Right cardiac atrium (tissue), 5 donors: ENCODE measurements around the gene DNAJB1. TPM values are rescaled to one million over a fixed set of nuclear protein-coding genes. Genes with fewer than 3 reads are reported as not detected.
"Not testable (repeated sequence)": the region's sequence is repeated elsewhere in the genome, so short reads cannot be mapped to it uniquely, and the experiment has no call there.

Source experiments
- ATAC-seq, 2 donors: fragments of 200-7000 bp; cut with Tn5 transposase; one replicate each; pipeline versions ENCODE4 v1.8.0 to v1.9.1; 2020; ENCODE audit warnings: moderate library complexity in 2 of 2, mild to moderate bottlenecking in 1 of 2
- DNase-seq, 3 donors: peaks; one replicate each; pipeline ENCODE4 v3.0.0-alpha.2; 2020
- H3K27ac ChIP-seq: one replicate; pipeline ENCODE4 v1.5.1; 2013; ENCODE audit warnings: mild to moderate bottlenecking, low read length, control low read depth, moderate library complexity
- H3K27me3 ChIP-seq: one replicate; pipeline ENCODE4 v1.6.1; 2013; ENCODE audit not compliant: control insufficient read depth, insufficient read depth
- H3K4me1 ChIP-seq: one replicate; pipeline ENCODE4 v1.6.1; 2013; ENCODE audit warnings: low read length; ENCODE audit not compliant: control insufficient read depth, insufficient read depth
- H3K4me3 ChIP-seq: one replicate; pipeline ENCODE4 v1.5.1; 2013; ENCODE audit warnings: low read length, control low read depth
- H3K9me3 ChIP-seq: one replicate; pipeline ENCODE4 v1.6.1; 2013; ENCODE audit warnings: low read length; ENCODE audit not compliant: control insufficient read depth
- WGBS: extraction: QIAGEN DNeasy Blood & Tissue Kit; methylation state at CpG from one replicate; pipeline ENCODE4 v1.1.7; 2013; 5-methylcytosine and 5-hydroxymethylcytosine counted together
- intact Hi-C, 4 donors: fragments of 100-400 bp; cut with DNase I; formaldehyde crosslinking; loops; one replicate each; pipeline versions ENCODE4 v1.11.0 to v1.14.0; 2022 to 2023
- long read RNA-seq, 4 donors: library from polyadenylated mRNA; unstranded; transcript quantifications; one replicate each; pipeline ENCODE4 v2.0.0, GENCODE V29; 2020 to 2021
- polyA plus RNA-seq: library from polyadenylated mRNA; stranded (reverse); fragments of 200-250 nt; gene quantifications from one replicate; pipeline ENCODE4 v1.2.3, GENCODE V29; 2013
- total RNA-seq, 4 donors: library from RNA; stranded (reverse); fragmentation: NEBNext Ultra II Directional; extraction: Animal tissue kit (Norgen Biotek cat#: 25700); gene quantifications; one replicate each; pipeline ENCODE4 v1.2.1, GENCODE V29; 2021
- donor health status: healthy with polysubstance abuse.
- donor health status: DM: no; HTN: yes; CAD: no.
- donor health status: DM: no; HTN: no; CAD: no.
- donor health status: DM: no; HTN: yes; CAD: no; lungs with severe emphysema.
- donor health status: DM: yes; HTN: yes; CAD: no.

DNAJB1 gene
- total RNA-seq (10 to 100 TPM; 46.7 to 69.5 (median 61.4) TPM), polyA plus RNA-seq (50.6 TPM)
- long read RNA-seq, donor 1, transcript DNAJB1-201 (3 exons, 2,264 nt) = major isoform, 334 of 371 reads
- long read RNA-seq, donor 1, transcript DNAJB1-208 (3 exons, 882 nt) = minor isoform, 6 of 371 reads
- long read RNA-seq, donor 1, partial matches to known transcripts = 28 of 371 reads
- long read RNA-seq, donor 1, other reads (novel, unspliced or antisense) = 3 of 371 reads
- long read RNA-seq, donor 2, transcript DNAJB1-201 (3 exons, 2,264 nt) = major isoform, 84 of 95 reads
- long read RNA-seq, donor 2, partial matches to known transcripts = 3 of 95 reads
- long read RNA-seq, donor 2, other reads (novel, unspliced or antisense) = 8 of 95 reads
- long read RNA-seq, donor 3, transcript DNAJB1-201 (3 exons, 2,264 nt) = major isoform, 492 of 509 reads
- long read RNA-seq, donor 3, partial matches to known transcripts = 11 of 509 reads
- long read RNA-seq, donor 3, other reads (novel, unspliced or antisense) = 6 of 509 reads
- long read RNA-seq, donor 4, transcript DNAJB1-201 (3 exons, 2,264 nt) = major isoform, 76 of 92 reads
- long read RNA-seq, donor 4, transcript DNAJB1-208 (3 exons, 882 nt) = minor isoform, 6 of 92 reads
- long read RNA-seq, donor 4, partial matches to known transcripts = 6 of 92 reads
- long read RNA-seq, donor 4, other reads (novel, unspliced or antisense) = 4 of 92 reads

- H3K4me3 ChIP-seq = peak within 1 kb of the TSS; percentile 88
- WGBS = under 1% methylated on average over 82 of the region's 82 CpGs
- H3K27me3 ChIP-seq = no peaks in the 10 kb centered on the region
- DNase-seq (peak; percentile 88 to 95 (median 95)), ATAC-seq (peak; percentile 87 to 89)
- H3K27ac ChIP-seq = peak within 1 kb of the TSS; percentile 96
- H3K9me3 ChIP-seq = no peaks in the 10 kb centered on the region
- peaks cover 5% of the 10 kb centered on the region for H3K4me1 ChIP-seq
- intact Hi-C loops = no loop called here
Measured at GRCh38 chr19:14517840-14518505, at the start of gene DNAJB1. Gene DNAJB1, minus strand, starts transcription at chr19:14518397. Its CDS starts 48 bp downstream, at chr19:14518349.

- peaks cover 7% of the 10 kb centered on the region for H3K4me1 ChIP-seq
- intact Hi-C loops = no loop called here
- no peaks in the 10 kb centered on the region for H3K27me3 ChIP-seq
- no peaks in the 10 kb centered on the region for H3K9me3 ChIP-seq
- ATAC-seq = no peak
- peak in 1 of 3 donors; percentile 36 for DNase-seq
- WGBS = 79% methylated on average over 11 of the region's 11 CpGs
- H3K4me3 ChIP-seq = no peak overlapping the region
- no peak overlapping the region for H3K27ac ChIP-seq
Measured at GRCh38 chr19:14567079-14567478, 48.9 kb upstream of the DNAJB1 start.

GRCh38 chr19:14566712-14567077 lies 48.5 kb upstream of the DNAJB1 start:
- Histone ChIP-seq H3K4me1 (peaks cover 7% of the 10 kb centered on the region), H3K4me3 (no peak overlapping the region), H3K27ac (no peak overlapping the region), H3K9me3 (no peaks in the 10 kb centered on the region), H3K27me3 (no peaks in the 10 kb centered on the region)
- peak in 1 of 3 donors; percentile 61 for DNase-seq
- intact Hi-C loops = no loop called here
- no peak for ATAC-seq
- WGBS = 77% methylated on average over 18 of the region's 18 CpGs

- Histone ChIP-seq H3K9me3 (no peaks in the 10 kb centered on the region), H3K4me3 (no peak overlapping the region), H3K27ac (no peak overlapping the region), H3K27me3 (no peaks in the 10 kb centered on the region), H3K4me1 (peaks cover 9% of the 10 kb centered on the region)
- no peak for ATAC-seq
- 84% methylated on average over 27 of the region's 31 CpGs for WGBS
- no peak for DNase-seq
- intact Hi-C loops = no loop called here
Measured at GRCh38 chr19:14565765-14566711, 47.8 kb upstream of the DNAJB1 start.

- no peak overlapping the region for H3K4me3 ChIP-seq
- no peaks in the 10 kb centered on the region for H3K9me3 ChIP-seq
- H3K27ac ChIP-seq = no peak overlapping the region
- ATAC-seq = no peak
- 91% methylated on average over 22 of the region's 22 CpGs for WGBS
- DNase-seq = no peak
- H3K4me1 ChIP-seq = peaks cover 10% of the 10 kb centered on the region
- no peaks in the 10 kb centered on the region for H3K27me3 ChIP-seq
- intact Hi-C loops = no loop called here
Measured at GRCh38 chr19:14565298-14565679, 47.1 kb upstream of the DNAJB1 start.

- WGBS = 79% methylated on average over 22 of the region's 22 CpGs
- intact Hi-C loops, H3K27me3 ChIP-seq, H3K4me3 ChIP-seq, H3K9me3 ChIP-seq, H3K27ac ChIP-seq, ATAC-seq: not testable (repeated sequence)
- peak in 1 of 3 donors; percentile 56 for DNase-seq
- H3K4me1 ChIP-seq = peaks cover 14% of the 10 kb centered on the region
Measured at GRCh38 chr19:14564652-14565297, 46.6 kb upstream of the DNAJB1 start.

GRCh38 chr19:14563989-14564651 lies 45.9 kb upstream of the DNAJB1 start:
- ATAC-seq (peak in 1 of 2 donors; percentile 37), DNase-seq (peak in 2 of 3 donors; percentile 57 to 82)
- no peak overlapping the region for H3K4me3 ChIP-seq
- no peak overlapping the region for H3K27ac ChIP-seq
- no peaks in the 10 kb centered on the region for H3K9me3 ChIP-seq
- H3K27me3 ChIP-seq = no peaks in the 10 kb centered on the region
- 67% methylated on average over 33 of the region's 33 CpGs for WGBS
- H3K4me1 ChIP-seq = peaks cover 14% of the 10 kb centered on the region
- intact Hi-C loops = no loop called here

GRCh38 chr19:14563590-14563926 lies 45.4 kb upstream of the DNAJB1 start:
- H3K4me1 ChIP-seq = peaks cover 16% of the 10 kb centered on the region
- intact Hi-C loops = no loop called here
- WGBS = 91% methylated on average over 16 of the region's 16 CpGs
- DNase-seq = peak in 1 of 3 donors; percentile 69
- H3K27me3 ChIP-seq = no peaks in the 10 kb centered on the region
- no peak for ATAC-seq
- no peaks in the 10 kb centered on the region for H3K9me3 ChIP-seq
- no peak overlapping the region for H3K4me3 ChIP-seq
- H3K27ac ChIP-seq = no peak overlapping the region

- H3K9me3 ChIP-seq = no peaks in the 10 kb centered on the region
- no peak overlapping the region for H3K4me3 ChIP-seq
- H3K27me3 ChIP-seq = no peaks in the 10 kb centered on the region
- DNase-seq = peak in 2 of 3 donors; percentile 42 to 43
- H3K27ac ChIP-seq = peak overlapping the region; percentile 78
- intact Hi-C loops = no loop called here
- WGBS = 80% methylated on average over 23 of the region's 23 CpGs
- ATAC-seq = no peak
- H3K4me1 ChIP-seq = peaks cover 16% of the 10 kb centered on the region
Measured at GRCh38 chr19:14562660-14563589, 44.7 kb upstream of the DNAJB1 start.
